Lower lobe of right lung (tissue), 2 donors: ENCODE results near the gene C9orf152. TPM values are rescaled to one million over a fixed set of nuclear protein-coding genes. Genes with fewer than 3 reads are reported as not detected.
A peak's percentile ranks its signal among the peaks of the same experiment; 100 is the strongest.

Experiments
- ATAC-seq, 2 donors: fragments of 200-7000 bp; cut with Tn5 transposase; one replicate each; pipeline ENCODE4 v1.9.1; 2020 to 2022; ENCODE audit warnings: mild to moderate bottlenecking in 2 of 2, moderate library complexity in 2 of 2
- DNase-seq: peaks from one replicate; pipeline ENCODE4 v3.0.0-alpha.2; 2020
- H3K27ac ChIP-seq: fragments of 200-600 bp; one replicate; pipeline ENCODE4 v1.8.0; 2022
- H3K27me3 ChIP-seq: fragments of 200-600 bp; one replicate; pipeline ENCODE4 v1.8.0; 2022; ENCODE audit warnings: low read depth
- H3K36me3 ChIP-seq: fragments of 200-600 bp; one replicate; pipeline ENCODE4 v1.8.0; 2022; ENCODE audit warnings: mild to moderate bottlenecking
- H3K4me1 ChIP-seq: fragments of 200-600 bp; one replicate; pipeline ENCODE4 v1.8.0; 2022
- H3K4me3 ChIP-seq: fragments of 200-600 bp; one replicate; pipeline ENCODE4 v1.8.0; 2022; ENCODE audit warnings: mild to moderate bottlenecking
- H3K9me3 ChIP-seq: fragments of 200-600 bp; one replicate; pipeline ENCODE4 v1.8.0; 2022
- CTCF ChIP-seq: fragments of 200-600 bp; IDR thresholded peaks from one replicate; pipeline ENCODE4 v1.8.0; 2022; ENCODE audit warnings: antibody characterized with exemption, mild to moderate bottlenecking
- intact Hi-C: fragments of 100-400 bp; cut with DNase I; formaldehyde crosslinking; loops from one replicate; pipeline ENCODE4 v1.11.0; 2022
- long read RNA-seq: library from polyadenylated mRNA; unstranded; transcript quantifications from one replicate; pipeline ENCODE4 v2.0.0, GENCODE V29; 2021
- total RNA-seq: library from RNA; stranded (reverse); fragmentation: NEBNext Ultra II Directional; extraction: Animal tissue kit (Norgen Biotek cat#: 25700); gene quantifications from one replicate; pipeline ENCODE4 v1.2.1, GENCODE V29; 2021
- donor health status: DM: no; HTN: yes; CAD: no; lungs with severe emphysema.

C9orf152 gene
- 26.1 TPM for total RNA-seq
- long read RNA-seq, transcript C9orf152-201 (2 exons, 2,717 nt), result major isoform, 46 of 59 reads
- long read RNA-seq, partial matches to known transcripts, result 7 of 59 reads
- long read RNA-seq, other reads (novel, unspliced or antisense), result 6 of 59 reads

DNA sequence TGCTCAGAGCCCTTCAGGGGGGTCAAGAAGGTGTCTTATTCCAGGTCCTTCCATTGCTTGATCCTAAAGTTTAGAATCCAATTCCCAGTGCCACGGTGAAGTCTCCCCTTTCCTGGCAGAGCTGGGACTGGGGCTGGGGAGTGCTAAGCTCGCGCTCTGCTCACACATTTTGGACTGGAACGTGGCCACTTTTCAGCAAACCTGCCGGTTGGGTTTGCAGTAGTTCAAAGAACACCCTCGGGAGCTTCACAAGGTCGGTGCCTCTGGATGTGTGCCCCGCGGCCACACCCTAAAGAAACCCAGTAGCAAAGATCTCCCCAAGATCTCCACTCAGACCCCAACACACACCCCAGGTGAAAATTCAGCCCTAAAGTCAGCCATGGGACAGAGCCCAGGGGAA, at the start of gene C9orf152:
Gene C9orf152, minus strand, starts transcription at position 129 of the 400 bp plus-strand sequence. CDS start 580 bp downstream, outside the sequence.
- H3K27ac ChIP-seq, result peak within 1 kb of the TSS; percentile 85
- intact Hi-C loops, result no loop called here
- peak; percentile 72 for DNase-seq

DNA sequence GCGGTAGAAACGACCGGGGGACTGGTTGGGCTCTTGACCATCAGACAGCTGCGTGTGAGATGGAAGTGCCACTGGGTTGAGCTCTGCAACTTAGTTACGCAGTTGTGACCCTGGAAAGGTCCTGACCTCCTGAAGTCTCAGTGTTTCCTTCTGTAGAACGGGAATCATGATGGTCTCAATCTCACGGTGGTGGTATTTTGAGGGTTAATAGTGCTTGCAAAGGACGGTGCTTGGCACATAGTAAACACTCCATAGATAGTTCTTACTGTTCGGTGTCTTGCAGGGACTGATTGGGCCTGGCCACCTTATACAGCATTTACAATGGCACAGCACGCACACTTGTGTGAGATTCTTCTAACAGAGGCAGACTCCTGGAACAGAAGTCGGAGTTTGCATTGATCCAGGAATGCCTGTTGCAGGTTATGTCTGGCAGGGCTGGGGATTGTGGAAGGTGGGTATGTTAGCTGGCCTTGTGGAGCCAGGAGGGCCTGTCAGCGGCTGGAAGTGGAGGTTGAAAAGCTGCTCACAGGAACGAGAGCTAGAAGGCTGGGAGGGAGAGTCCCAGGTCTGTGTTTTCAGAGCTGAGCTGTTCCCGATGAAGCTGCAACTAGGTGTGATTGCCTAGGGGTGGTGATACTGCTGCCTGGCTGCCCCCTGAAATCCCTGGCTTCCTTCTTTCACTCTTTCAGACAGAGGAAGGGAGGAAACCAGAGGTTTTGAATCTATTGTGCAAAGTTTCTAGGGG, 49.3 kb upstream of the C9orf152 start:
- no peaks in the 10 kb centered on the region for H3K9me3 ChIP-seq
- intact Hi-C loops, result no loop called here
- H3K4me1 ChIP-seq, result peaks cover 39% of the 10 kb centered on the region
- H3K4me3 ChIP-seq, result peak overlapping the region; percentile 90
- H3K27ac ChIP-seq, result peak overlapping the region; percentile 95
- H3K27me3 ChIP-seq, result no peaks in the 10 kb centered on the region
- DNase-seq (no peak), ATAC-seq (peak in 1 of 2 donors; percentile 1)
- no peak for TF ChIP-seq CTCF
- H3K36me3 ChIP-seq, result no peaks in the 10 kb centered on the region

More for the DNA sequence above, at the start of gene C9orf152:
- Histone ChIP-seq H3K9me3 (no peaks in the 10 kb centered on the region), H3K4me3 (peak within 1 kb of the TSS; percentile 43), H3K36me3 (no peaks in the 10 kb centered on the region), H3K4me1 (no peaks in the 10 kb centered on the region), H3K27me3 (no peaks in the 10 kb centered on the region)
- no peak for TF ChIP-seq CTCF
- ATAC-seq, result peak; percentile 63 to 64

DNA sequence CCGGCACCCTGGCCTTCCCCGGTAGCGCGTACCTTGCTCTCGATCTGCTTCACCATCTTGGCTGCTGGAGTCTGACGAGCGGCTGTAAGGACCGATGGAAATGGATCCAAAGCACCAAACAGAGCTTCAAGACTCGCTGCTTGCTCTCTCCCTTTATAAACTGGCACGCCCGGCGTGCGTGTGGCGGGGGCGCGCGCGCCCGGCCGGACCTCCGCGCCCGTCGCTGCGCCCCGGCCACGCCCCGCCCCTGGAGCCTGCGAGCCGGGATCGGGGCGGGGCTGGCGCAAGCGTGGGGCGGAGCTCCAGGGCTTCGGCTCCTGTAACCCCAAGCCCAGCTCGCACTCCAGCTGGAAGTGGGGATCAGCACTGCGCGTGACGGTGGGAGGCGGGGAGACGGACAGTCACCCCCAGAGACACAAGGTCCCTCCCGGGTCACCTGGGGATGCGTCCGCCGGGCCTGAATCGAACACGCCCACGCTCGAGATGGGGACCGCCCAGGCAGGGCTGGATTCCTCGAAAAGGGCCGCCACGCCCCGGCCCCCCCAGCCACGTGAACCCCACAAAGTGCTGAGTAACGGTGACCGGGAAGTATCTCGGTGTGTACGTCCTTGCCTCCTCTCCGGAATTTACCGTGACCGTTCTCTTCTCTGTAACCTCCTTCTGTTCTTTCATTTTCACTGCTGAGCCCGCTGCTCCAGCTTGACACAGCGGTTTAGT, 48.6 kb upstream of the C9orf152 start, which contains the start of gene TXN:
Gene TXN, minus strand, starts transcription at position 128 of the 717 bp plus-strand sequence. Its CDS starts 72 bp downstream, at position 56.
- ATAC-seq, result peak; percentile 94 to 96
- Histone ChIP-seq H3K36me3 (no peaks in the 10 kb centered on the region), H3K27ac (peak within 1 kb of the TSS; percentile 95), H3K4me1 (peaks cover 46% of the 10 kb centered on the region), H3K9me3 (no peaks in the 10 kb centered on the region), H3K4me3 (peak within 1 kb of the TSS; percentile 90), H3K27me3 (no peaks in the 10 kb centered on the region)
- intact Hi-C loops, result no loop called here
- peak; percentile 97 for DNase-seq
- no peak for TF ChIP-seq CTCF

DNA sequence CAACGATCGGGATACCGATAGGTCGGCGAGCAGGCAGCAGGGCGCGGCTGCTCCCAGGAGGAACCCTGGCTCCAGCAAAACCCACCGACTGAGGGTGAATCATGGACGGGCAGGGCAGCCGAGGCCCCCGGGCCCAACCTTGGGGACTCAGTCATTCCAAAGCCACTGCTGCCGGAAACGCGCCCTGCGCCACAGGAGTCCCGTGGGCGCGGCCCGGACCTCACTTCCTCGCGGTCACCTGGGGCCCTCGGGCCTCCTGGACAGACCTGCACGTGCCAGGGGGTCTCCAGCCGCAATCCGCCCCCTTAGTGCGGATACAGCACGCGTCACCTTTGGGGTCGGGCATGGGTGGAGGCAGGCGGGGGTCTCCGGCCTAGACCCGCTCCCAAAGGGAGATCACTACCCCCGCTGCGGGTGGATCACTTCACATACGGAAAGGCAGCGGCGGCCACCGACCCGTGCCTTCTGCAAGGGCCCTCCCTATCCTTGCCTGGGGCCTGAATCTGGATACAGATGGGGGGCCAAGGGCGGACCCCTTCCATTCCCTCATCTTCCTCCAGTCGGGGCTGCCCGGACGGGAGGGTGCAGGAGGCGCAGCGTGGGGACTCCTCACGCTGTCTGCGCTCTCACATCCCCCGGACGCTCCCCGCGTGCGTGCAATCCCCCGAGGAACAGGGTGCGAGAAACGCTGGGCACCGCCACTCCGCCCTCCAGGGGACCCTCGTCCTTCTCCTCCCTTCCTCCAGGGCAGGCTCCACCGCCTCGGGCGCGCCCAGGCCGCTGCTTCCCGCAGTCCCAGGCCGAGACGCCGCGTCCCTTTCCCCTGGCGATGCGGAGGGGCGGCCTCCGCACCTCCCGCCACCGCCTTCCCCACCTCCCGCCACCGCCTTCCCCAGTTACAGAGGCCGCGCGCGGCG, 47.8 kb upstream of the C9orf152 start:
- TF ChIP-seq CTCF, result no peak
- Histone ChIP-seq H3K4me3 (peak overlapping the region; percentile 90), H3K9me3 (no peaks in the 10 kb centered on the region), H3K27ac (peak overlapping the region; percentile 95), H3K27me3 (no peaks in the 10 kb centered on the region), H3K4me1 (peaks cover 46% of the 10 kb centered on the region), H3K36me3 (peaks cover 5% of the 10 kb centered on the region)
- intact Hi-C loops, result no loop called here
- DNase-seq, result peak; percentile 86
- ATAC-seq, result peak; percentile 69 to 75

DNA sequence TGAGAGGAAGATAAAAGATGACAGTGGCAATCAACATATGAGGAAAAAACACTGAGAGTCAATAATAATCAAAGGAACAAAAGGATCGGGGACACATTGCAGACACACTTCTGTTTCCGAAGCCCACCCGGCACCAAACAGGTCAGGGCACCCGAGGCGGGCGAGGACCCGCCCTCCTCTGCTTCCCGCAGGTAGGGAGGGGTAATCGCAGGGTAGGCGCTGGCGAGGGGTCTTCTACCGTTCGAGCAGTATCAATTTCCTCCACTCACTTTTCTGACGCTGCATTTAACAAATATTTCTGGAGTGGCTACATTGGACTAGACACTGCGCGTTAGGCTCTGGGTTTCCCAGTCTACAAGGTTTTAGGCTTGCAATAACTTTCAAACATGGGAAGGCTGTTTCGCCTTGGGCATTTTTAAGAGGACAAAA, 47.1 kb upstream of the C9orf152 start:
- peaks cover 46% of the 10 kb centered on the region for H3K4me1 ChIP-seq

More for the DNA sequence above, 47.1 kb upstream of the C9orf152 start:
- peak; percentile 48 for DNase-seq
- no peak for TF ChIP-seq CTCF
- Histone ChIP-seq H3K4me3 (peak overlapping the region; percentile 90), H3K27ac (peak overlapping the region; percentile 95), H3K36me3 (peaks cover 11% of the 10 kb centered on the region), H3K9me3 (no peaks in the 10 kb centered on the region), H3K27me3 (no peaks in the 10 kb centered on the region)
- no peak for ATAC-seq
- intact Hi-C loops, result no loop called here
